OCI-LY3 (cell line): ENCODE measurements around the gene ERGIC1.
"Not testable (repeated sequence)": the region's sequence is repeated elsewhere in the genome, so short reads cannot be mapped to it uniquely, and the experiment has no call there.

Source experiments
- H2AFZ ChIP-seq: fragments of 200-600, 300-600 bp; shearing (Covaris generic); 2 replicates; pipeline ENCODE4 v1.6.0; 2014; ENCODE audit warnings: antibody characterized with exemption, low read depth, low read length
- H3K27ac ChIP-seq: fragments of 200-600, 300-600 bp; sonication (generic); 2 replicates; pipeline ENCODE4 v1.5.1; 2014; ENCODE audit warnings: mild to moderate bottlenecking, low read length, moderate library complexity, mixed read lengths
- H3K27me3 ChIP-seq: fragments of 200-600, 300-600 bp; sonication (generic); 2 replicates; pipeline ENCODE4 v1.6.1; 2014; ENCODE audit warnings: low read depth, low read length, mixed read lengths
- H3K36me3 ChIP-seq: fragments of 200-600, 300-600 bp; sonication (generic); replicated peaks from 2 replicates; pipeline ENCODE3; 2014; ENCODE audit warnings: low read depth, low read length, mixed read lengths
- H3K4me1 ChIP-seq: fragments of 300-600, 200-600 bp; sonication (generic); 2 replicates; pipeline ENCODE4 v1.6.1; 2014; ENCODE audit warnings: low read length, mixed read lengths
- H3K4me2 ChIP-seq: fragments of 200-600, 300-600 bp; sonication (generic); 2 replicates; pipeline ENCODE4 v1.6.1; 2014; ENCODE audit warnings: low read length, mixed read lengths
- H3K4me3 ChIP-seq: fragments of 300-600, 200-600 bp; sonication (generic); 2 replicates; pipeline ENCODE4 v1.5.1; 2014; ENCODE audit warnings: antibody characterized with exemption, mild to moderate bottlenecking, low read length, moderate library complexity
- H3K79me2 ChIP-seq: fragments of 300-600, 200-600 bp; shearing (Covaris generic); 2 replicates; pipeline ENCODE4 v1.6.1; 2014; ENCODE audit warnings: mild to moderate bottlenecking, low read length, mixed read lengths
- H3K9ac ChIP-seq: fragments of 300-600, 200-600 bp; shearing (Covaris generic); 2 replicates; pipeline ENCODE4 v1.6.0; 2014; ENCODE audit warnings: mild to moderate bottlenecking, low read length, moderate library complexity
- H3K9me3 ChIP-seq: fragments of 200-600, 300-600 bp; shearing (Covaris generic); 2 replicates; pipeline ENCODE4 v1.6.1; 2014; ENCODE audit warnings: low read length, mixed read lengths; ENCODE audit not compliant: insufficient read depth
- H4K20me1 ChIP-seq: fragments of 200-600, 300-600 bp; sonication (generic); 2 replicates; pipeline ENCODE4 v1.6.1; 2016; ENCODE audit warnings: low read length, mixed read lengths; ENCODE audit not compliant: insufficient read depth
- EZH2phosphoT487 ChIP-seq: fragments of 200-600 bp; shearing (Covaris generic); IDR thresholded peaks from 2 replicates; pipeline ENCODE4 v1.6.1; 2018; ENCODE audit warnings: antibody characterized with exemption, mixed run types, low read depth
- TF ChIP-seq, protein P1 (sequence below): fragments of 200-600, 300-600 bp; sonication (generic); IDR thresholded peaks from 2 replicates; pipeline ENCODE4 v1.5.1; 2014; ENCODE audit warnings: antibody characterized with exemption, low read length, low read depth

Gene ERGIC1

DNA sequence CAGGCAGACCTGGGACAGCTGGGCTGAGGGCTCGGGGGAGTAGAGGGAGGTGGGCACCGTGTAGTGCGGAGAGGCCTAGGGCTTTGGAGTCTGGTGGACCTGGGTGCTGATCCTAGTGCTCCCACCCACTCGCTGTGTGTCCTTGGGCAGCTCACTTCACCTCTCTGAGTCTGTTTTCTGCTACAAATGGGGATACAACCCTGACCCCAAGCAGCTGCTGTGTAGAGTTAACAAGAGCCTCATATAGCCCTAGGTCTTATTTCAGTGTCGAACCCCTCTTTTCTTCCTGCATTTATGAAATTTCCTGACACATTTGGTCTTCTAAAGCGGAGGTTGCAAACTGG lies 16.4 kb downstream of the ERGIC1 start:
- no peak overlapping the region for H3K4me2 ChIP-seq
- H3K4me1 ChIP-seq = no peaks in the 10 kb centered on the region
- peaks cover 42% of the 10 kb centered on the region for H4K20me1 ChIP-seq
- no peak overlapping the region for H3K9ac ChIP-seq
- no peak overlapping the region for H2AFZ ChIP-seq
- H3K36me3 ChIP-seq = no peaks in the 10 kb centered on the region
- H3K27ac ChIP-seq = no peak overlapping the region
- H3K4me3 ChIP-seq = no peak overlapping the region
- H3K9me3 ChIP-seq = no peaks in the 10 kb centered on the region
- no peaks in the 10 kb centered on the region; the same call in 1 of the 2 replicates for H3K79me2 ChIP-seq
- TF ChIP-seq EZH2phosphoT487 = no peak
- TF ChIP-seq, protein P1, sequence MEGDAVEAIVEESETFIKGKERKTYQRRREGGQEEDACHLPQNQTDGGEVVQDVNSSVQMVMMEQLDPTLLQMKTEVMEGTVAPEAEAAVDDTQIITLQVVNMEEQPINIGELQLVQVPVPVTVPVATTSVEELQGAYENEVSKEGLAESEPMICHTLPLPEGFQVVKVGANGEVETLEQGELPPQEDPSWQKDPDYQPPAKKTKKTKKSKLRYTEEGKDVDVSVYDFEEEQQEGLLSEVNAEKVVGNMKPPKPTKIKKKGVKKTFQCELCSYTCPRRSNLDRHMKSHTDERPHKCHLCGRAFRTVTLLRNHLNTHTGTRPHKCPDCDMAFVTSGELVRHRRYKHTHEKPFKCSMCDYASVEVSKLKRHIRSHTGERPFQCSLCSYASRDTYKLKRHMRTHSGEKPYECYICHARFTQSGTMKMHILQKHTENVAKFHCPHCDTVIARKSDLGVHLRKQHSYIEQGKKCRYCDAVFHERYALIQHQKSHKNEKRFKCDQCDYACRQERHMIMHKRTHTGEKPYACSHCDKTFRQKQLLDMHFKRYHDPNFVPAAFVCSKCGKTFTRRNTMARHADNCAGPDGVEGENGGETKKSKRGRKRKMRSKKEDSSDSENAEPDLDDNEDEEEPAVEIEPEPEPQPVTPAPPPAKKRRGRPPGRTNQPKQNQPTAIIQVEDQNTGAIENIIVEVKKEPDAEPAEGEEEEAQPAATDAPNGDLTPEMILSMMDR = no peak
- no peaks in the 10 kb centered on the region for H3K27me3 ChIP-seq

DNA sequence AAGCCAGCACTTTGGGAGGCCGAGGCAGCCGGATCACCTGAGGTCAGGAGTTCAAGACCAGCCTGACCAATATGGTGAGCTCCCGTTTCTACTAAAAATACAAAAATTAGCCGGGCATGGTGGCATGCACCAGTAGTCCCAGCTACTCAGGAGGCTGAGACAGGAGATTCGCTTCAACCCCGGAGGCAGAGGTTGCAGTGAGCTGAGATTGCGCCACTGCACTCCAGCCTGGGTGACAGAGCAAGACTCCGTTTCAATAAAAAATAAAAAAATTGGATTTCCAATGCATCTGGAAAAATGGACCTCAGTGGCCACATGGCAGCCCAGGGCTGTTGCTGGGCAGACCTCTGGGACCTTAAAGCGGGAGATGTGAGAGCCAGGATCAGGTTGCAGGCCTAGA lies 17.2 kb downstream of the ERGIC1 start:
- H3K9ac ChIP-seq, H2AFZ ChIP-seq, H3K4me2 ChIP-seq, H3K27me3 ChIP-seq, H3K79me2 ChIP-seq, H3K36me3 ChIP-seq, H3K4me3 ChIP-seq, H3K4me1 ChIP-seq, H3K27ac ChIP-seq, H3K9me3 ChIP-seq: not testable (repeated sequence)
- peaks cover 35% of the 10 kb centered on the region for H4K20me1 ChIP-seq

DNA sequence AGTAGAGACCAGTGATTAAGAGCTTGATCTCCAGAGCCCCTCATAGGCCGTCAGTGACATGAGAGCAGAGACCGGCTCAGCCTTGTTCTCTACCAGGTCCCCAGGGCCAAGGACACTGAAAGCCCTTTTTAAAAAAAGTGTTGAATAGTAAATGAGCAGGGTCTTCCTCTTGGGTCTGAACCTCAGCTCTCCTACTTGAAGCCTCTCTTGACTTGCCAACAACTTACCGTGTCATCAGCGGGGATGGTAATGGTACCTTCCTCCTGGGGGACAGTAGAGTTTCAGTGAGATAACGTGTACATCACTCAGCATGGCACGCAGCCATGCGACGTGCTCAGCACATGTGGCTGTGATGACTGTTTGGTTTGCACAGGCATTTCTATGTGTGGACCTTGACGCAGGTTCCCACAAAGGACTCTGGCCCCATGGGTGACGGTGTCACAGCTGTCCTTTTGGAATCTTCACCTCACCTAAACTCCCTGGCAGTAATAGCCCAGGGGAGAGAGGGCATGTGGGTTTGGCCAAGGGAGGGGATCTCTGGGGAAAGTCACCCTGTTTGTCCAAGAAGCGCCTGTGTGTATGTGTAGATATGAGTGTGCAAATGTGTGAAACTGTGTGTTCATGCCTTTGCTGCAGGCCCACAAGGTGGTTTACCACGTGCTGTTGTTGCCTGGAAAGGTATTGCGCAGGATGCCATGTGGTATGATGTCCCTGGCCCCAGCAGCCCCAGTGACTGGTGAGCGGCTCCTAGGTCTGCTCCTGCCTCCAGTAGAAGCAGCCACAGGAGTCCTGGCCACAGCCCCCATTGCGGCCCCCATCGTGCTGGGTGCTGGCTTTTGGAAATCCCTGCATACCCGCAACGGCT lies 18.7 kb downstream of the ERGIC1 start:
- Histone ChIP-seq H2AFZ (no peak overlapping the region), H3K36me3 (no peaks in the 10 kb centered on the region), H3K4me3 (no peak overlapping the region), H3K27me3 (no peaks in the 10 kb centered on the region), H3K4me2 (no peak overlapping the region), H3K9ac (no peak overlapping the region), H3K4me1 (no peaks in the 10 kb centered on the region), H3K27ac (no peak overlapping the region), H3K79me2 (no peaks in the 10 kb centered on the region), H4K20me1 (peaks cover 26% of the 10 kb centered on the region; the same call in 1 of the 2 replicates), H3K9me3 (no peaks in the 10 kb centered on the region)
- TF ChIP-seq, protein P1 = no peak
- no peak for TF ChIP-seq EZH2phosphoT487

DNA sequence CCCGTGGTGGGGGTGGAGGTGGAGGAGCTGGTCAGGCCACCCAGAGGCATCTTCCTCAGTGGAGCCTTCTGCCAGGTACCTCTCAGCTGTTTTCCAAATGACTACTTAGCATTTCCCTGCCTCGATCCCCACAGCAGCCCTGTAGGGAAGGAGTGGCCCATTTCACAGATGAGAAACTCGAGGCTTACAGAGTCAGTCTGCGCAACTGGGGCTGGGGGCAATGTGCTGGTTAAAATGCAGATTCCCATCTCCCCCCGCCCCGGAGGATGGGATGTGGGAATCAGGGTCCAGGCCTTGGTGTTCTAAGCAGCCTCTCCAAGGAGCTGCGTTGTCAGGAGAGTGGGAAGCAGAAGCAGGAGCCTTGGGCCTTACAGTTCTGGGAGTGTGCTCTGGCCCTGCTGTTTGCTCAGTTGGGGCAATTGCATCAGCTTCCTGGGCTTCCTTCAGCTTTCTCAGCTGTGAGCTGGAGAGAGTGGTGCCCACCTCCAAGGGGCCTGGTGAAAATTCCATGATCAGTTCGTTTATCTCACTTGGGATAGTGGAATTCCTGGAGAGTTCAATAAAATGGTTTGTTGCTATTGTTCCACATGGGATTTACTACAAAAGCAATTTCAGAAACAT lies 19.4 kb downstream of the ERGIC1 start:
- H3K36me3 ChIP-seq = no peaks in the 10 kb centered on the region
- no peaks in the 10 kb centered on the region for H3K4me1 ChIP-seq
- H4K20me1 ChIP-seq = peaks cover 22% of the 10 kb centered on the region; the same call in 1 of the 2 replicates
- no peaks in the 10 kb centered on the region for H3K79me2 ChIP-seq
- no peaks in the 10 kb centered on the region for H3K9me3 ChIP-seq
- TF ChIP-seq, protein P1 = no peak
- no peak for TF ChIP-seq EZH2phosphoT487
- H3K27ac ChIP-seq = no peak overlapping the region
- no peak overlapping the region for H3K9ac ChIP-seq
- H2AFZ ChIP-seq = no peak overlapping the region
- no peak overlapping the region for H3K4me2 ChIP-seq
- no peaks in the 10 kb centered on the region for H3K27me3 ChIP-seq
- no peak overlapping the region for H3K4me3 ChIP-seq
